HCT116 (cell line): ENCODE results near the gene PRELP. TPM values are rescaled to one million over a fixed set of nuclear protein-coding genes. Genes with fewer than 3 reads are reported as not detected.

Experiments
- ATAC-seq: fragments of 200-7000 bp; cut with Tn5 transposase; 2 replicates; pipeline ENCODE4 v1.9.1; 2020; ENCODE audit warnings: mild to moderate bottlenecking, moderate library complexity
- BruUV-seq: library from RNA; stranded (reverse); fragments of 400-500 nt; replicated peaks from 2 replicates; lab custom pipeline; 2021; lab: Mats Ljungman, UMichigan
- CTCF ChIA-PET: fragments of 300-600 bp; sonication (Branson Sonifier 250); formaldehyde crosslinking; loops from one replicate; lab custom pipeline; 2021; ENCODE audit warnings: antibody characterized with exemption; lab: Charles Lee
- POLR2A ChIA-PET: fragments of 300-600, 350-600 bp; sonication (Branson Sonifier 250); formaldehyde crosslinking; loops from one replicate; lab custom pipeline; 2021; ENCODE audit warnings: antibody characterized with exemption; lab: Charles Lee
- RAD21 ChIA-PET, 2 experiments: fragments of 300-600 bp; sonication (Branson Sonifier 250); formaldehyde crosslinking; loops; one replicate each; lab custom pipeline; 2023; ENCODE audit warnings: low total read pairs in 2 of 2; ENCODE audit not compliant: uncharacterized antibody in 2 of 2, unreplicated experiment in 2 of 2, low non-redundant PET in 1 of 2; lab: Charles Lee
- DNase-seq: peaks from one replicate; pipeline ENCODE4 v3.0.0-alpha.2; 2010; ENCODE audit warnings: low read depth, low spot score
- H2AFZ ChIP-seq: fragments of 200-600 bp; shearing (Covaris generic), sonication (generic); 2 replicates; pipeline ENCODE4 v1.6.1; 2017; ENCODE audit warnings: low read depth, mixed run types, mixed read lengths, antibody characterized with exemption, low read length; ENCODE audit not compliant: poor library complexity, severe bottlenecking
- H3K27ac ChIP-seq: 2 replicates; pipeline ENCODE4 v1.5.1; 2012; ENCODE audit warnings: low read depth, low read length
- H3K27me3 ChIP-seq: fragments of 200-600 bp; sonication (generic); 2 replicates; pipeline ENCODE4 v1.6.1; 2016; ENCODE audit warnings: mixed run types, low read length, mixed read lengths; ENCODE audit not compliant: insufficient read depth
- H3K36me3 ChIP-seq, 2 experiments: fragments of 200-500 bp in 1 of 2; fragments of 200-600 bp in 1 of 2; sonication (Bioruptor generic) in 1 of 2; sonication (generic) in 1 of 2; 2 replicates each; pipeline versions ENCODE4 v1.5.1 to v1.6.1; 2014 to 2016; ENCODE audit warnings: low read length in 2 of 2, inconsistent platforms in 1 of 2, mixed read lengths in 1 of 2, mixed run types in 1 of 2; ENCODE audit not compliant: insufficient read depth in 2 of 2, control insufficient read depth in 1 of 2
- H3K4me1 ChIP-seq, 2 experiments: fragments of 200-600 bp in 1 of 2; sonication (generic) in 1 of 2; 2 replicates each; pipeline versions ENCODE4 v1.5.1 to v1.6.1; 2012 to 2017; ENCODE audit warnings: low read length in 2 of 2, inconsistent platforms in 1 of 2, mild to moderate bottlenecking in 1 of 2, mixed read lengths in 1 of 2, mixed run types in 1 of 2, moderate library complexity in 1 of 2; ENCODE audit not compliant: insufficient read depth in 2 of 2, control insufficient read depth in 1 of 2
- H3K4me2 ChIP-seq: fragments of 200-600 bp; sonication (generic); 2 replicates; pipeline ENCODE4 v1.6.1; 2017; ENCODE audit warnings: mixed run types, low read length, mixed read lengths
- H3K4me3 ChIP-seq, 2 experiments: fragments of 200-600 bp in 1 of 2; sonication (generic) in 1 of 2; replicated peaks in 1 of 2; 2 replicates each; pipeline ENCODE4 v1.5.1; 2011 to 2016; ENCODE audit warnings: low read length in 2 of 2, control low read depth in 1 of 2, low read depth in 1 of 2, mild to moderate bottlenecking in 1 of 2, mixed read lengths in 1 of 2, mixed run types in 1 of 2
- H3K79me2 ChIP-seq: fragments of 200-600 bp; sonication (generic); 2 replicates; pipeline ENCODE4 v1.6.1; 2017; ENCODE audit warnings: mild to moderate bottlenecking, mixed run types, low read length, moderate library complexity, mixed read lengths; ENCODE audit not compliant: insufficient read depth
- H3K9ac ChIP-seq: fragments of 200-600 bp; sonication (generic); 2 replicates; pipeline ENCODE4 v1.6.1; 2016; ENCODE audit warnings: low read length, mixed read lengths
- H3K9me2 ChIP-seq: fragments of 200-600 bp; sonication (generic), shearing (Covaris generic); 2 replicates; pipeline ENCODE4 v1.6.1; 2017; ENCODE audit warnings: mixed run types, mild to moderate bottlenecking, moderate library complexity; ENCODE audit not compliant: insufficient read depth
- H3K9me3 ChIP-seq, 2 experiments: fragments of 200-500 bp in 1 of 2; fragments of 200-600 bp in 1 of 2; sonication (Bioruptor generic) in 1 of 2; sonication (generic) in 1 of 2; 2 replicates each; pipeline ENCODE4 v1.6.1; 2014 to 2017; ENCODE audit warnings: low read length in 2 of 2, mixed read lengths in 2 of 2, inconsistent platforms in 1 of 2, low read depth in 1 of 2, mild to moderate bottlenecking in 1 of 2, mixed run types in 1 of 2, moderate library complexity in 1 of 2; ENCODE audit not compliant: control insufficient read depth in 1 of 2, insufficient read depth in 1 of 2
- H4K20me1 ChIP-seq: fragments of 200-600 bp; sonication (generic), shearing (Covaris generic); 2 replicates; pipeline ENCODE4 v1.6.1; 2017; ENCODE audit warnings: mixed run types, mild to moderate bottlenecking, moderate library complexity; ENCODE audit not compliant: insufficient read depth
- CEBPB ChIP-seq: IDR thresholded peaks from 2 replicates; pipeline ENCODE4 v1.6.1; 2012; ENCODE audit warnings: low read depth
- EGR1 ChIP-seq: IDR thresholded peaks from 2 replicates; pipeline ENCODE4 v1.6.1; 2012; ENCODE audit warnings: low read depth
- EZH2phosphoT487 ChIP-seq: fragments of 200-600 bp; IDR thresholded peaks from 2 replicates; pipeline ENCODE4 v1.6.1; 2018; ENCODE audit warnings: antibody characterized with exemption, borderline replicate concordance
- POLR2A ChIP-seq: IDR thresholded peaks from 2 replicates; pipeline ENCODE4 v1.7.0; 2011; ENCODE audit warnings: borderline replicate concordance; ENCODE audit not compliant: insufficient read depth, insufficient read length; ENCODE audit errors: extremely low read depth
- YY1 ChIP-seq: IDR thresholded peaks from 2 replicates; pipeline ENCODE4 v1.6.1; 2011; ENCODE audit warnings: low read length, low read depth, moderate library complexity, mild to moderate bottlenecking; ENCODE audit not compliant: insufficient replicate concordance; ENCODE audit errors: extremely low read depth
- ZBTB33 ChIP-seq: IDR thresholded peaks from 2 replicates; pipeline ENCODE4 v1.6.1; 2011; ENCODE audit warnings: mild to moderate bottlenecking, low read length, moderate library complexity; ENCODE audit not compliant: insufficient replicate concordance; ENCODE audit errors: extremely low read depth
- ZNF274 ChIP-seq: fragments of 200-500 bp; sonication (Bioruptor generic); IDR thresholded peaks from 2 replicates; pipeline ENCODE4 v1.6.1; 2014; ENCODE audit warnings: mild to moderate bottlenecking, low read depth, low read length, inconsistent platforms
- intact Hi-C: fragments of 100-400 bp; cut with micrococcal nuclease; formaldehyde crosslinking; loops from 2 replicates; pipeline ENCODE4 v1.10.0; 2022
- total RNA-seq: library from RNA; stranded (reverse); gene quantifications from one replicate; pipeline ENCODE4 v1.2.1, GENCODE V29; 2021; ENCODE audit not compliant: unreplicated experiment

The PRELP gene
- total RNA-seq, 1 experiment from 2014 or later = 0.10 TPM

GRCh38 chr1:203486618-203487370 is 11.2 kb downstream of the PRELP start:
- H3K4me3 ChIP-seq = no peak overlapping the region; a peak in 1 of 4 replicates
- no peaks in the 10 kb centered on the region for H3K9me2 ChIP-seq
- ATAC-seq (no peak), DNase-seq (no peak)
- peak overlapping the region; percentile 77 for H3K4me2 ChIP-seq
- BruUV-seq = no TSS peak
- peak overlapping the region; percentile 44 for H2AFZ ChIP-seq
- H3K27me3 ChIP-seq = no peaks in the 10 kb centered on the region
- ChIA-PET POLR2A (no interaction called here), RAD21 (interaction anchor here in 1 of 2 experiments (1.6 kb wide), 1 partner anchor 145 kb away, joined by 4 read pairs; no protein-coding TSS in a partner anchor), CTCF (interaction anchor here (1.8 to 3.0 kb wide), 6 partner anchors 11 to 219 kb away, joined by 6 to 28 read pairs (median 15); partner anchors contain the start of gene PRELP)
- no peak for TF ChIP-seq ZNF274
- TF ChIP-seq YY1 = no peak
- TF ChIP-seq EZH2phosphoT487 = no peak
- no peak for TF ChIP-seq POLR2A
- TF ChIP-seq EGR1 = no peak
- no peak for TF ChIP-seq ZBTB33
- TF ChIP-seq CEBPB = no peak
- no peaks in the 10 kb centered on the region for H3K36me3 ChIP-seq
- intact Hi-C loops = loop anchor here (1.0 kb wide), 2 partner anchors 146 to 213 kb away; no protein-coding TSS in a partner anchor
- H4K20me1 ChIP-seq = no peaks in the 10 kb centered on the region
- peak overlapping the region; percentile 50; the same call in 1 of the 2 replicates for H3K27ac ChIP-seq
- peaks cover 4 to 12% of the 10 kb centered on the region in 2 experiments; a peak in 2 of 4 replicates for H3K4me1 ChIP-seq
- H3K9ac ChIP-seq = no peak overlapping the region
- H3K9me3 ChIP-seq = no peaks in the 10 kb centered on the region
- H3K79me2 ChIP-seq = no peaks in the 10 kb centered on the region
